HepG2 (cell line): ENCODE results near the gene ARHGAP29. TPM values are rescaled to one million over a fixed set of nuclear protein-coding genes. Genes with fewer than 3 reads are reported as not detected.

Experiments used
- CCDC6 ChIP-seq: sonication (generic); formaldehyde crosslinking; IDR thresholded peaks from 2 replicates; pipeline ENCODE4 v1.8.1; 2022; ENCODE audit warnings: mild to moderate bottlenecking, missing genetic modification reagents, moderate library complexity
- CREB1 ChIP-seq, 2 experiments: fragments of 450-650 bp in 1 of 2; IDR thresholded peaks; 2 replicates each; pipeline ENCODE4 v1.6.1; 2016 to 2017; ENCODE audit warnings: control low read depth in 1 of 2, mild to moderate bottlenecking in 1 of 2, missing compliant biosample characterization in 1 of 2, missing genetic modification characterization in 1 of 2
- DBP ChIP-seq: sonication (generic); formaldehyde crosslinking; IDR thresholded peaks from 2 replicates; pipeline ENCODE4 v1.4.0; 2020; ENCODE audit warnings: missing genetic modification reagents; ENCODE audit errors: not compliant biosample characterization
- GATAD1 ChIP-seq: IDR thresholded peaks from 2 replicates; pipeline ENCODE4 v1.6.1; 2016; ENCODE audit warnings: missing genetic modification reagents, missing compliant biosample characterization
- HOXA9 ChIP-seq: sonication (generic); formaldehyde crosslinking; IDR thresholded peaks from 2 replicates; pipeline ENCODE4 v1.8.1; 2022; ENCODE audit warnings: missing genetic modification reagents, mild to moderate bottlenecking, moderate library complexity, borderline replicate concordance
- KLF9 ChIP-seq: IDR thresholded peaks from 2 replicates; pipeline ENCODE4 v1.6.1; 2016; ENCODE audit warnings: low read depth
- MEIS1 ChIP-seq: sonication (generic); formaldehyde crosslinking; IDR thresholded peaks from 2 replicates; pipeline ENCODE4 v1.9.0; 2021; ENCODE audit warnings: mild to moderate bottlenecking, missing genetic modification reagents, moderate library complexity, borderline replicate concordance
- MEIS2 ChIP-seq: sonication (generic); formaldehyde crosslinking; IDR thresholded peaks from 2 replicates; pipeline ENCODE4 v1.9.0; 2021; ENCODE audit warnings: mild to moderate bottlenecking, missing genetic modification reagents
- NCOR1 ChIP-seq: fragments of 200-600 bp; sonication (generic); IDR thresholded peaks from 2 replicates; pipeline ENCODE4 v1.7.0; 2017; ENCODE audit warnings: antibody characterized with exemption, low read length, borderline replicate concordance
- NKX3-1 ChIP-seq: sonication (generic); formaldehyde crosslinking; IDR thresholded peaks from 2 replicates; pipeline ENCODE4 v1.5.0; 2020; ENCODE audit warnings: missing genetic modification reagents
- PCBP1 ChIP-seq: fragments of 200-400 bp; formaldehyde crosslinking; IDR thresholded peaks from 2 replicates; pipeline ENCODE4 v1.6.1; 2017; ENCODE audit warnings: mild to moderate bottlenecking, low read depth, low read length, borderline replicate concordance
- TAF1 ChIP-seq: sonication (generic); formaldehyde crosslinking; IDR thresholded peaks from 2 replicates; pipeline ENCODE4 v1.4.0; 2020; ENCODE audit warnings: missing genetic modification reagents
- TMF1 ChIP-seq: sonication (generic); formaldehyde crosslinking; IDR thresholded peaks from 2 replicates; pipeline ENCODE4 v1.8.1; 2022; ENCODE audit warnings: low read depth, missing genetic modification reagents
- ZNF101 ChIP-seq: sonication (generic); formaldehyde crosslinking; IDR thresholded peaks from 2 replicates; pipeline ENCODE4 v1.4.0; 2020; ENCODE audit warnings: mild to moderate bottlenecking, low read depth, missing genetic modification reagents, borderline replicate concordance
- ZNF326 ChIP-seq: sonication (generic); formaldehyde crosslinking; IDR thresholded peaks from 2 replicates; pipeline ENCODE4 v1.4.0; 2020; ENCODE audit warnings: missing genetic modification reagents, borderline replicate concordance
- ZNF569 ChIP-seq: sonication (generic); formaldehyde crosslinking; IDR thresholded peaks from 2 replicates; pipeline ENCODE4 v1.5.0; 2020; ENCODE audit warnings: mild to moderate bottlenecking, missing genetic modification reagents, moderate library complexity, borderline replicate concordance
- ZNF577 ChIP-seq: sonication (generic); formaldehyde crosslinking; IDR thresholded peaks from 2 replicates; pipeline ENCODE4 v1.4.0; 2020; ENCODE audit warnings: mild to moderate bottlenecking, low read depth, missing genetic modification reagents, borderline replicate concordance
- ZNF670 ChIP-seq: sonication (generic); formaldehyde crosslinking; IDR thresholded peaks from 2 replicates; pipeline ENCODE4 v1.8.0; 2022; ENCODE audit warnings: mild to moderate bottlenecking, missing genetic modification reagents, borderline replicate concordance
- ZNF720 ChIP-seq: sonication (generic); formaldehyde crosslinking; IDR thresholded peaks from 2 replicates; pipeline ENCODE4 v1.4.0; 2020; ENCODE audit warnings: missing genetic modification reagents
- ZNF740 ChIP-seq: sonication (generic); formaldehyde crosslinking; IDR thresholded peaks from 2 replicates; pipeline ENCODE4 v1.4.0; 2020; ENCODE audit warnings: missing genetic modification reagents
- ZSCAN25 ChIP-seq: sonication (generic); formaldehyde crosslinking; IDR thresholded peaks from 2 replicates; pipeline ENCODE4 v1.8.0; 2022; ENCODE audit warnings: mild to moderate bottlenecking, missing genetic modification reagents
- polyA plus RNA-seq, 8 experiments: library from polyadenylated mRNA; depleted of rRNA in 3 of 8; stranded (reverse) in 7 of 8; unstranded in 1 of 8; fragments of >200 nt; fragmentation: Illumina TruSeq in 4 of 8; extraction: Trizol in 4 of 8; gene quantifications; 2 replicates each; pipeline versions ENCODE4 v1.2.1 to v1.2.3, GENCODE V29; 2011 to 2016; ENCODE audit warnings: low read depth in 4 of 8, missing spikeins in 1 of 8, mixed read lengths in 1 of 8; ENCODE audit not compliant: insufficient read depth in 1 of 8
- total RNA-seq, 5 experiments: library from RNA; depleted of rRNA; stranded (reverse); fragments of >200 nt; fragmentation: Illumina TruSeq; extraction: Trizol; gene quantifications; 2 replicates each; pipeline ENCODE4 v1.2.3, GENCODE V29; 2016; ENCODE audit warnings: low read depth in 1 of 5
- TF ChIP-seq, protein P1 (sequence below): sonication (generic); formaldehyde crosslinking; IDR thresholded peaks from 2 replicates; pipeline ENCODE4 v1.4.0; 2020; ENCODE audit warnings: mild to moderate bottlenecking, missing genetic modification reagents
- TF ChIP-seq, protein P2 (sequence below): sonication (generic); formaldehyde crosslinking; IDR thresholded peaks from 2 replicates; pipeline ENCODE4 v1.5.1; 2020; ENCODE audit warnings: mild to moderate bottlenecking, missing genetic modification reagents, moderate library complexity
- TF ChIP-seq, protein P3 (sequence below): sonication (generic); formaldehyde crosslinking; IDR thresholded peaks from 2 replicates; pipeline ENCODE4 v1.8.1; 2023; ENCODE audit warnings: missing genetic modification reagents, inconsistent platforms, borderline replicate concordance

The ARHGAP29 gene
- total and polyA plus RNA-seq, 2 of the 13 experiments (the other 11 are each of a cell fraction or from before 2014, with no cell fraction given) = 12.8 to 18.3 TPM

GRCh38 chr1:94247138-94248094 is 10.0 kb upstream of the ARHGAP29 start (continued):
- TF ChIP-seq TAF1 (CRISPR knock-in tag) (peak; percentile 59), PCBP1 (no peak), MEIS1 (CRISPR knock-in tag) (no peak; the same call in 1 of the 2 replicates), HOXA9 (CRISPR knock-in tag) (no peak), ZNF101 (no peak), CCDC6 (no peak), NCOR1 (no peak), CREB1 (IDR thresholded peaks at IDR 0.05) (no peak), CREB1 (CRISPR knock-in tag; IDR thresholded peaks at IDR 0.05) (no peak), ZNF720 (no peak), ZSCAN25 (CRISPR knock-in tag) (peak; percentile 75; the same call in 1 of the 2 replicates), GATAD1 (CRISPR knock-in tag) (no peak), DBP (CRISPR knock-in tag) (no peak), ZNF326 (no peak), ZNF569 (CRISPR knock-in tag) (no peak), MEIS2 (CRISPR knock-in tag) (0 out of 2 replicates have a peak, but pooled peaks have one; percentile 24), TMF1 (CRISPR knock-in tag) (no peak), ZNF740 (CRISPR knock-in tag) (no peak), KLF9 (no peak), ZNF670 (no peak), ZNF577 (CRISPR knock-in tag) (no peak), NKX3-1 (CRISPR knock-in tag) (no peak)
- TF ChIP-seq, protein P1, sequence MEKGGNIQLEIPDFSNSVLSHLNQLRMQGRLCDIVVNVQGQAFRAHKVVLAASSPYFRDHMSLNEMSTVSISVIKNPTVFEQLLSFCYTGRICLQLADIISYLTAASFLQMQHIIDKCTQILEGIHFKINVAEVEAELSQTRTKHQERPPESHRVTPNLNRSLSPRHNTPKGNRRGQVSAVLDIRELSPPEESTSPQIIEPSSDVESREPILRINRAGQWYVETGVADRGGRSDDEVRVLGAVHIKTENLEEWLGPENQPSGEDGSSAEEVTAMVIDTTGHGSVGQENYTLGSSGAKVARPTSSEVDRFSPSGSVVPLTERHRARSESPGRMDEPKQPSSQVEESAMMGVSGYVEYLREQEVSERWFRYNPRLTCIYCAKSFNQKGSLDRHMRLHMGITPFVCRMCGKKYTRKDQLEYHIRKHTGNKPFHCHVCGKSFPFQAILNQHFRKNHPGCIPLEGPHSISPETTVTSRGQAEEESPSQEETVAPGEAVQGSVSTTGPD (CRISPR knock-in tag) = no peak
- TF ChIP-seq, protein P2, sequence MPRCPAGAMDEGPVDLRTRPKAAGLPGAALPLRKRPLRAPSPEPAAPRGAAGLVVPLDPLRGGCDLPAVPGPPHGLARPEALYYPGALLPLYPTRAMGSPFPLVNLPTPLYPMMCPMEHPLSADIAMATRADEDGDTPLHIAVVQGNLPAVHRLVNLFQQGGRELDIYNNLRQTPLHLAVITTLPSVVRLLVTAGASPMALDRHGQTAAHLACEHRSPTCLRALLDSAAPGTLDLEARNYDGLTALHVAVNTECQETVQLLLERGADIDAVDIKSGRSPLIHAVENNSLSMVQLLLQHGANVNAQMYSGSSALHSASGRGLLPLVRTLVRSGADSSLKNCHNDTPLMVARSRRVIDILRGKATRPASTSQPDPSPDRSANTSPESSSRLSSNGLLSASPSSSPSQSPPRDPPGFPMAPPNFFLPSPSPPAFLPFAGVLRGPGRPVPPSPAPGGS (CRISPR knock-in tag) = no peak; the same call in 1 of the 2 replicates
- TF ChIP-seq, protein P3, sequence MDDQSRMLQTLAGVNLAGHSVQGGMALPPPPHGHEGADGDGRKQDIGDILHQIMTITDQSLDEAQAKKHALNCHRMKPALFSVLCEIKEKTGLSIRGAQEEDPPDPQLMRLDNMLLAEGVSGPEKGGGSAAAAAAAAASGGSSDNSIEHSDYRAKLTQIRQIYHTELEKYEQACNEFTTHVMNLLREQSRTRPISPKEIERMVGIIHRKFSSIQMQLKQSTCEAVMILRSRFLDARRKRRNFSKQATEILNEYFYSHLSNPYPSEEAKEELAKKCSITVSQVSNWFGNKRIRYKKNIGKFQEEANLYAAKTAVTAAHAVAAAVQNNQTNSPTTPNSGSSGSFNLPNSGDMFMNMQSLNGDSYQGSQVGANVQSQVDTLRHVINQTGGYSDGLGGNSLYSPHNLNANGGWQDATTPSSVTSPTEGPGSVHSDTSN (CRISPR knock-in tag) = no peak
